Esophagus squamous epithelium (tissue), 4 donors: ENCODE data around the gene TMCO4.
"Not testable (repeated sequence)": the region's sequence is repeated elsewhere in the genome, so short reads cannot be mapped to it uniquely, and the experiment has no call there.

Experiments
- POLR2A ChIP-seq, 4 donors: fragments of 450-650 bp; IDR thresholded peaks; one replicate each; pipeline ENCODE4 v1.6.1; 2017; ENCODE audit warnings: antibody characterized with exemption in 4 of 4, mild to moderate bottlenecking in 4 of 4, moderate library complexity in 3 of 4
- TF ChIP-seq, protein P1 (sequence below), 6 experiments: fragments of 450-650 bp in 4 of 6; fragments of 200-600 bp in 2 of 6; sonication (generic) in 2 of 6; IDR thresholded peaks; one replicate each; pipeline ENCODE4 v1.5.1; 2016 to 2019; ENCODE audit warnings: antibody characterized with exemption in 6 of 6, mild to moderate bottlenecking in 4 of 6, moderate library complexity in 4 of 6

DNA sequence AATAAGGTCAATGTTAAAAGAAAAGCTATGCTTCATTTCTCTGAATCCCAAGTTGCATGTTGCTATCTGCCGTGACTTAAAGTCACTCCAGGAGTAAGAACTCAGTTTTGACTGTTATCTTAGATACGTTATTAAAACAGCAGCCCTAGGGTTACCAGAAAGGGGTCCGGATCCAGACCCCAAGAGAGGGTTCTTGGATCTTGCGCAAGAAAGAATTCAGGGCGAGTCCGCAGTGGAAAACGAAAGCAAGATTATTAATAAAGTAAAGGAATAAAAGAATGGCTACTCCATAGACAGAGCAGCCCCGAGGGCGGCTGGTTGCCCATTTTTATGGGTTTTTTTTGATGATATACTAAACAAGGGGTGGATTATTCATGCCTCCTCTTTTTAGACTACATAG, 47.6 kb upstream of the TMCO4 start:
- TF ChIP-seq, protein P1, sequence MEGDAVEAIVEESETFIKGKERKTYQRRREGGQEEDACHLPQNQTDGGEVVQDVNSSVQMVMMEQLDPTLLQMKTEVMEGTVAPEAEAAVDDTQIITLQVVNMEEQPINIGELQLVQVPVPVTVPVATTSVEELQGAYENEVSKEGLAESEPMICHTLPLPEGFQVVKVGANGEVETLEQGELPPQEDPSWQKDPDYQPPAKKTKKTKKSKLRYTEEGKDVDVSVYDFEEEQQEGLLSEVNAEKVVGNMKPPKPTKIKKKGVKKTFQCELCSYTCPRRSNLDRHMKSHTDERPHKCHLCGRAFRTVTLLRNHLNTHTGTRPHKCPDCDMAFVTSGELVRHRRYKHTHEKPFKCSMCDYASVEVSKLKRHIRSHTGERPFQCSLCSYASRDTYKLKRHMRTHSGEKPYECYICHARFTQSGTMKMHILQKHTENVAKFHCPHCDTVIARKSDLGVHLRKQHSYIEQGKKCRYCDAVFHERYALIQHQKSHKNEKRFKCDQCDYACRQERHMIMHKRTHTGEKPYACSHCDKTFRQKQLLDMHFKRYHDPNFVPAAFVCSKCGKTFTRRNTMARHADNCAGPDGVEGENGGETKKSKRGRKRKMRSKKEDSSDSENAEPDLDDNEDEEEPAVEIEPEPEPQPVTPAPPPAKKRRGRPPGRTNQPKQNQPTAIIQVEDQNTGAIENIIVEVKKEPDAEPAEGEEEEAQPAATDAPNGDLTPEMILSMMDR (IDR thresholded peaks at IDR 0.05) = not testable (repeated sequence)
- not testable (repeated sequence) for TF ChIP-seq POLR2A (IDR thresholded peaks at IDR 0.05)
